Neural progenitor cell (in vitro differentiated cells): ENCODE measurements around the gene HELB.

Experiments
- EZH2 ChIP-seq: fragments of 200-600 bp; sonication (generic); IDR thresholded peaks from 2 replicates; pipeline ENCODE4 v1.6.1; 2017; ENCODE audit warnings: antibody characterized with exemption, mild to moderate bottlenecking, moderate library complexity
- EZH2phosphoT487 ChIP-seq: fragments of 200-600 bp; sonication (generic); IDR thresholded peaks from 2 replicates; pipeline ENCODE4 v1.6.1; 2017; ENCODE audit warnings: antibody characterized with exemption
- TF ChIP-seq, protein P1 (sequence below): fragments of 200-600 bp; sonication (generic); IDR thresholded peaks from 2 replicates; pipeline ENCODE4 v1.5.1; 2017; ENCODE audit warnings: antibody characterized with exemption, mild to moderate bottlenecking

- TF ChIP-seq, protein P1, sequence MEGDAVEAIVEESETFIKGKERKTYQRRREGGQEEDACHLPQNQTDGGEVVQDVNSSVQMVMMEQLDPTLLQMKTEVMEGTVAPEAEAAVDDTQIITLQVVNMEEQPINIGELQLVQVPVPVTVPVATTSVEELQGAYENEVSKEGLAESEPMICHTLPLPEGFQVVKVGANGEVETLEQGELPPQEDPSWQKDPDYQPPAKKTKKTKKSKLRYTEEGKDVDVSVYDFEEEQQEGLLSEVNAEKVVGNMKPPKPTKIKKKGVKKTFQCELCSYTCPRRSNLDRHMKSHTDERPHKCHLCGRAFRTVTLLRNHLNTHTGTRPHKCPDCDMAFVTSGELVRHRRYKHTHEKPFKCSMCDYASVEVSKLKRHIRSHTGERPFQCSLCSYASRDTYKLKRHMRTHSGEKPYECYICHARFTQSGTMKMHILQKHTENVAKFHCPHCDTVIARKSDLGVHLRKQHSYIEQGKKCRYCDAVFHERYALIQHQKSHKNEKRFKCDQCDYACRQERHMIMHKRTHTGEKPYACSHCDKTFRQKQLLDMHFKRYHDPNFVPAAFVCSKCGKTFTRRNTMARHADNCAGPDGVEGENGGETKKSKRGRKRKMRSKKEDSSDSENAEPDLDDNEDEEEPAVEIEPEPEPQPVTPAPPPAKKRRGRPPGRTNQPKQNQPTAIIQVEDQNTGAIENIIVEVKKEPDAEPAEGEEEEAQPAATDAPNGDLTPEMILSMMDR: no peak
- no peak for TF ChIP-seq EZH2
- TF ChIP-seq EZH2phosphoT487: no peak
Observed at GRCh38 chr12:66262737-66263136, 39.6 kb upstream of the HELB start.
